Liver (tissue), 9 donors: ENCODE measurements around the gene NPAS1. TPM values are rescaled to one million over a fixed set of nuclear protein-coding genes. Genes with fewer than 3 reads are reported as not detected.
"Not testable (repeated sequence)": the region's sequence is repeated elsewhere in the genome, so short reads cannot be mapped to it uniquely, and the experiment has no call there.

Experiments
- DNase-seq: peaks from one replicate; pipeline ENCODE4 v3.0.0-alpha.2; 2017; ENCODE audit warnings: low spot score
- H3K27ac ChIP-seq, 2 donors: one replicate each; pipeline ENCODE4 v1.7.0; 2013; ENCODE audit warnings: inconsistent platforms in 2 of 2, low read length in 2 of 2, control low read depth in 1 of 2, low read depth in 1 of 2, mild to moderate bottlenecking in 1 of 2
- H3K27me3 ChIP-seq, 4 donors: one replicate each; pipeline versions ENCODE4 v1.6.1 to v1.7.0; 2013; ENCODE audit warnings: low read length in 3 of 4, inconsistent platforms in 1 of 4, mild to moderate bottlenecking in 1 of 4, moderate library complexity in 1 of 4; ENCODE audit not compliant: control insufficient read depth in 4 of 4, insufficient read depth in 4 of 4
- H3K36me3 ChIP-seq, 4 donors: one replicate each; pipeline versions ENCODE4 v1.6.1 to v1.7.0; 2013; ENCODE audit warnings: low read length in 3 of 4, mild to moderate bottlenecking in 3 of 4, low read depth in 1 of 4, moderate library complexity in 1 of 4; ENCODE audit not compliant: control insufficient read depth in 4 of 4, insufficient read depth in 3 of 4
- H3K4me1 ChIP-seq, 4 donors: one replicate each; pipeline versions ENCODE4 v1.6.1 to v1.7.0; 2013; ENCODE audit warnings: low read length in 3 of 4, mild to moderate bottlenecking in 3 of 4, moderate library complexity in 1 of 4; ENCODE audit not compliant: control insufficient read depth in 4 of 4, insufficient read depth in 4 of 4
- H3K4me3 ChIP-seq, 3 donors: one replicate each; pipeline versions ENCODE4 v1.6.1 to v1.7.0; 2013; ENCODE audit warnings: low read length in 3 of 3, control low read depth in 1 of 3, low read depth in 1 of 3, mild to moderate bottlenecking in 1 of 3
- H3K9ac ChIP-seq, 2 donors: one replicate each; pipeline ENCODE4 v1.7.0; 2013; ENCODE audit warnings: low read length in 2 of 2, mild to moderate bottlenecking in 2 of 2, moderate library complexity in 2 of 2, control low read depth in 1 of 2, low read depth in 1 of 2
- H3K9me3 ChIP-seq, 4 donors: one replicate each; pipeline versions ENCODE4 v1.6.1 to v1.7.0; 2013; ENCODE audit warnings: low read length in 3 of 4; ENCODE audit not compliant: control insufficient read depth in 4 of 4
- ATF3 ChIP-seq: IDR thresholded peaks from 2 replicates; pipeline ENCODE4 v1.6.1; 2016; ENCODE audit warnings: antibody characterized with exemption
- CTCF ChIP-seq: fragments of 150-350 bp; IDR thresholded peaks from 2 replicates; pipeline ENCODE4 v1.5.1; 2017; ENCODE audit warnings: improper control_type of control experiment, low read depth, low read length; ENCODE audit not compliant: missing input control
- EGR1 ChIP-seq, 2 donors: IDR thresholded peaks; 2 replicates each; pipeline ENCODE4 v1.6.1; 2016 to 2018; ENCODE audit warnings: antibody characterized with exemption in 2 of 2, low read depth in 2 of 2
- FOXA1 ChIP-seq: IDR thresholded peaks from 2 replicates; pipeline ENCODE4 v1.6.1; 2016; ENCODE audit warnings: antibody characterized with exemption
- FOXA2 ChIP-seq: IDR thresholded peaks from 2 replicates; pipeline ENCODE4 v1.6.1; 2016; ENCODE audit warnings: antibody characterized with exemption
- GABPA ChIP-seq, 2 donors: IDR thresholded peaks in 1 of 2; conservative IDR thresholded peaks in 1 of 2; 2 replicates each; pipeline ENCODE4 v1.6.1; 2016; ENCODE audit warnings: antibody characterized with exemption in 2 of 2, mild to moderate bottlenecking in 1 of 2, moderate library complexity in 1 of 2
- HNF4A ChIP-seq, 2 donors: conservative IDR thresholded peaks; 2 replicates each; pipeline ENCODE4 v1.6.1; 2016; ENCODE audit warnings: antibody characterized with exemption in 2 of 2, mild to moderate bottlenecking in 2 of 2
- HNF4G ChIP-seq: IDR thresholded peaks from 2 replicates; pipeline ENCODE4 v1.6.1; 2016; ENCODE audit warnings: antibody characterized with exemption
- JUND ChIP-seq, 2 donors: IDR thresholded peaks; 2 replicates each; pipeline ENCODE4 v1.6.1; 2016; ENCODE audit warnings: antibody characterized with exemption in 2 of 2
- MAX ChIP-seq: IDR thresholded peaks from 2 replicates; pipeline ENCODE4 v1.6.1; 2016; ENCODE audit warnings: antibody characterized with exemption
- NR2F2 ChIP-seq: IDR thresholded peaks from 2 replicates; pipeline ENCODE4 v1.6.1; 2016; ENCODE audit warnings: antibody characterized with exemption
- RAD21 ChIP-seq, 2 donors: IDR thresholded peaks; 2 replicates each; pipeline ENCODE4 v1.6.1; 2016; ENCODE audit warnings: antibody characterized with exemption in 2 of 2, mild to moderate bottlenecking in 2 of 2
- REST ChIP-seq: IDR thresholded peaks from 2 replicates; pipeline ENCODE4 v1.6.1; 2016; ENCODE audit warnings: antibody characterized with exemption, mild to moderate bottlenecking
- RXRA ChIP-seq, 2 donors: IDR thresholded peaks; 2 replicates each; pipeline ENCODE4 v1.6.1; 2017 to 2018; ENCODE audit warnings: antibody characterized with exemption in 2 of 2, mild to moderate bottlenecking in 1 of 2
- SP1 ChIP-seq: IDR thresholded peaks from 2 replicates; pipeline ENCODE4 v1.6.1; 2018; ENCODE audit warnings: antibody characterized with exemption, mild to moderate bottlenecking
- TAF1 ChIP-seq: conservative IDR thresholded peaks from 2 replicates; pipeline ENCODE4 v1.6.1; 2016; ENCODE audit warnings: antibody characterized with exemption, mild to moderate bottlenecking
- YY1 ChIP-seq: IDR thresholded peaks from 2 replicates; pipeline ENCODE4 v1.6.1; 2016; ENCODE audit warnings: antibody characterized with exemption, mild to moderate bottlenecking
- ZBTB33 ChIP-seq: IDR thresholded peaks from 2 replicates; pipeline ENCODE4 v1.6.1; 2016; ENCODE audit warnings: antibody characterized with exemption
- WGBS: extraction: QIAGEN DNeasy Blood & Tissue Kit; methylation state at CpG from one replicate; pipeline ENCODE4 v1.1.7; 2013; 5-methylcytosine and 5-hydroxymethylcytosine counted together
- polyA plus RNA-seq, 2 donors: library from polyadenylated mRNA; stranded (reverse) in 1 of 2; unstranded in 1 of 2; fragments of 200-250 nt in 1 of 2; fragments of >200 nt in 1 of 2; fragmentation: Nextera tagmentation in 1 of 2; extraction: Ambion mirVana in 1 of 2; gene quantifications; one replicate each; pipeline versions ENCODE4 v1.2.1 to v1.2.3, GENCODE V29; 2013 to 2015
- total RNA-seq, 2 donors: library from RNA; depleted of rRNA; stranded (reverse); fragments of >200 nt; gene quantifications; one replicate each; pipeline ENCODE4 v1.2.3, GENCODE V29; 2014
- donor health status: healthy.
- donor health status: healthy.
- donor health status: healthy.
- donor health status: healthy.
- donor health status: healthy.

Gene NPAS1
- total and polyA plus RNA-seq, 4 donors = 0.22 TPM; not detected in 3

- TF ChIP-seq REST = no peak
- TF ChIP-seq CTCF = no peak
- no peak for TF ChIP-seq ATF3
- TF ChIP-seq RAD21 (IDR thresholded peaks at IDR 0.05) = no peak
- no peak for TF ChIP-seq YY1
- TF ChIP-seq JUND (IDR thresholded peaks at IDR 0.05) = no peak
- TF ChIP-seq SP1 = no peak
- no peak for TF ChIP-seq MAX
- no peak for TF ChIP-seq FOXA1
- TF ChIP-seq RXRA (IDR thresholded peaks at IDR 0.05) = no peak
- TF ChIP-seq HNF4A (conservative IDR thresholded peaks at IDR 0.05) = no peak
- no peak for TF ChIP-seq EGR1 (IDR thresholded peaks at IDR 0.05; ENCODE audit: low read depth in 2 of 2)
- TF ChIP-seq TAF1 = no peak
- TF ChIP-seq NR2F2 = no peak
- no peak for TF ChIP-seq ZBTB33
- no peak for TF ChIP-seq GABPA (IDR thresholded peaks at IDR 0.05 in 1 of 2, conservative IDR thresholded peaks at IDR 0.05 in 1 of 2)
- TF ChIP-seq FOXA2 = no peak
- TF ChIP-seq HNF4G = no peak
- Histone ChIP-seq H3K4me3 (no peak overlapping the region), H3K9ac (no peak overlapping the region), H3K27me3 (no peaks in the 10 kb centered on the region), H3K4me1 (peaks cover 0 to 16% (median 8%) of the 10 kb centered on the region in 4 donors), H3K9me3 (peaks cover 0 to 3% (median 0%) of the 10 kb centered on the region in 4 donors), H3K27ac (no peak overlapping the region), H3K36me3 (peaks cover 0 to 3% (median 0%) of the 10 kb centered on the region in 4 donors)
- 70% methylated on average over 8 of the region's 8 CpGs for WGBS
- no peak for DNase-seq
Measured at GRCh38 chr19:47006496-47006895, 13.1 kb upstream of the NPAS1 start.

GRCh38 chr19:47010549-47010948 lies 9.1 kb upstream of the NPAS1 start:
- not testable (repeated sequence) for H3K36me3 ChIP-seq, DNase-seq, H3K27me3 ChIP-seq, H3K9ac ChIP-seq, H3K9me3 ChIP-seq, H3K27ac ChIP-seq, H3K4me1 ChIP-seq, H3K4me3 ChIP-seq
- 76% methylated on average over 8 of the region's 8 CpGs for WGBS
